HG03095 (cell line): ENCODE measurements around the gene DUOXA2.
"Not testable (repeated sequence)": the region's sequence is repeated elsewhere in the genome, so short reads cannot be mapped to it uniquely, and the experiment has no call there.

ENCODE experiments used
- ATAC-seq: cut with Tn5 transposase; IDR thresholded peaks from one replicate; pipeline ENCODE4 v1.9.1; 2021; ENCODE audit warnings: moderate library complexity; ENCODE audit not compliant: unreplicated experiment

DUOXA2 gene

GRCh38 chr15:45114076-45114750 lies at the start of gene DUOXA2, which contains the start of gene DUOX2:
DUOXA2 (plus strand) TSS chr15:45114326; CDS start chr15:45114606, 280 bp downstream.
DUOX2 (minus strand) TSS chr15:45114172; CDS start chr15:45113411, 761 bp downstream.
- no peak for ATAC-seq

GRCh38 chr15:45064386-45064785 lies 49.7 kb upstream of the DUOXA2 start:
- ATAC-seq, result no peak

GRCh38 chr15:45069942-45070360 lies 44.2 kb upstream of the DUOXA2 start:
- not testable (repeated sequence) for ATAC-seq

GRCh38 chr15:45073602-45074001 lies 40.5 kb upstream of the DUOXA2 start:
- not testable (repeated sequence) for ATAC-seq

GRCh38 chr15:45075440-45076320 lies 38.4 kb upstream of the DUOXA2 start:
- ATAC-seq, result not testable (repeated sequence)

GRCh38 chr15:45077391-45077790 lies 36.7 kb upstream of the DUOXA2 start:
- not testable (repeated sequence) for ATAC-seq

GRCh38 chr15:45079201-45079600 lies 34.9 kb upstream of the DUOXA2 start:
- ATAC-seq, result not testable (repeated sequence)

- not testable (repeated sequence) for ATAC-seq
Measured at GRCh38 chr15:45079628-45080246, 34.4 kb upstream of the DUOXA2 start.

GRCh38 chr15:45080593-45080992 lies 33.5 kb upstream of the DUOXA2 start:
- not testable (repeated sequence) for ATAC-seq

- ATAC-seq, result not testable (repeated sequence)
Measured at GRCh38 chr15:45082412-45082811, 31.7 kb upstream of the DUOXA2 start.

GRCh38 chr15:45083223-45083622 lies 30.9 kb upstream of the DUOXA2 start:
- no peak for ATAC-seq

- ATAC-seq, result no peak
Measured at GRCh38 chr15:45084163-45084562, 30.0 kb upstream of the DUOXA2 start.

- ATAC-seq, result no peak
Measured at GRCh38 chr15:45087513-45087912, 26.6 kb upstream of the DUOXA2 start.

- ATAC-seq, result no peak
Measured at GRCh38 chr15:45088801-45089711, 25.1 kb upstream of the DUOXA2 start.

- ATAC-seq, result no peak
Measured at GRCh38 chr15:45089712-45090373, 24.3 kb upstream of the DUOXA2 start.

- ATAC-seq, result no peak
Measured at GRCh38 chr15:45091161-45091560, 23.0 kb upstream of the DUOXA2 start.

GRCh38 chr15:45091576-45091975 lies 22.6 kb upstream of the DUOXA2 start:
- ATAC-seq, result no peak

- ATAC-seq, result no peak
Measured at GRCh38 chr15:45093013-45093412, 21.1 kb upstream of the DUOXA2 start.

GRCh38 chr15:45093622-45094357 lies 20.3 kb upstream of the DUOXA2 start:
- ATAC-seq, result no peak
